Measurements from ENCODE around the gene NOC4L.

NOC4L gene

DNA sequence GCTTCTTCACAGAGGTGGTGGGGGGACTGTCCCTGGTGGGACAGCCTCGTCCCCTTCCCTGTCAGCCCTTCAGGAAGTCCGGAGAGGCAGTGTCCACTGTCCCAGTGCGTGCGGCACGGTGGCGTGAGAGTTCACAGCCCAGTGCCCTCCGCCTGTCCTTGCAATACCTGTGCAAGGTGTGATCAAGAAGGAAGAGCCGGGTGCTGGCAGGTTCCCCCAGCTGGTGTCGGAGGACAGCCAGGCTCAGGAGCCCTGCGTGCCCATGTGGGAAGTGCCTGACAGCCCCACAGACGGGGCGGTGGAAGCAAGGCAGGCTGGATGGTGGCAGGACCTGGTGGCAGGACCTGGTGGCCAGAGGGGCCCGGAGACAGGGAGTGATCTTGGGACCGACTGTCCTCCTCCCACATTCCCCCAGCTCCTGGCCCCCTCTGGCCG lies 16.4 kb downstream of the NOC4L start:
- no peak for FAIRE-seq
- DNase-seq (ENCODE audit: insufficient read length, low spot score): no peak
- TF ChIP-seq POLR2A (IDR thresholded peaks at IDR 0.05; ENCODE audit: low read depth, low read length): no peak

DNA sequence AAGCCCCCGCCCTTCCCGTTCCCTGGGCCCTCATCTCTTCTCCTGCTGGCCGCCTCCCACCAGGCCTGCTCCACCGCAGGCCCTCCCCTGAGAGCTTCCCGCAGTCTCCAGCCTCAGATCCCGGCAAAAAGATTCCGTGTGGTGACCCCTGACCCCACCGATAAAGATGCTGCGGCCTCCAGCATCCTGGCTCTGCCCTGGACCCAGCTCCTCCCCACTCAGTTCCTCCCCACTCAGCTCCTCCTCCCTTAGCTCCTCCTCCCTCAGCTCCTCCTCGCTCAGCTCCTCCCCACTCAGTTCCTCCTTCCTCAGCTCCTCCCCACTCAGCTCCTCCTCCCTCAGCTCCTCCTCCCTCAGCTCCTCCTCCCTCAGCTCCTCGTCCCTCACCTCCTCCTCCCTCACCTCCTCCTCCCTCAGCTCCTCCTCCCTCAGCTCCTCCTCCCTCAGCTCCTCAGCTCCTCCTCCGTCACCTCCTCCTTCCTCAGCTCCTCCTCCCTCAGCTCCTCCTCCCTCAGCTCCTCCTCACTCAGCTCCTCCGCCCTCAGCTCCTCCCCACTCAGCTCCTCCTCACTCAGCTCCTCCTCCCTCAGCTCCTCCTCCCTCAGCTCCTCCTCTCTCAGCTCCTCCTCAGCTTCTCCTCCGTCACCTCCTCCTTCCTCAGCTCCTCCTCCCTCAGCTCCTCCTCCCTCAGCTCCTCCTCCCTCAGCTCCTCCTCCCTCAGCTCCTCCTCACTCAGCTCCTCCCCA lies 17.0 kb downstream of the NOC4L start:
- FAIRE-seq (no peak), DNase-seq (ENCODE audit: insufficient read length, low spot score) (no peak)
- no peak for TF ChIP-seq POLR2A (IDR thresholded peaks at IDR 0.05; ENCODE audit: low read depth, low read length)

DNA sequence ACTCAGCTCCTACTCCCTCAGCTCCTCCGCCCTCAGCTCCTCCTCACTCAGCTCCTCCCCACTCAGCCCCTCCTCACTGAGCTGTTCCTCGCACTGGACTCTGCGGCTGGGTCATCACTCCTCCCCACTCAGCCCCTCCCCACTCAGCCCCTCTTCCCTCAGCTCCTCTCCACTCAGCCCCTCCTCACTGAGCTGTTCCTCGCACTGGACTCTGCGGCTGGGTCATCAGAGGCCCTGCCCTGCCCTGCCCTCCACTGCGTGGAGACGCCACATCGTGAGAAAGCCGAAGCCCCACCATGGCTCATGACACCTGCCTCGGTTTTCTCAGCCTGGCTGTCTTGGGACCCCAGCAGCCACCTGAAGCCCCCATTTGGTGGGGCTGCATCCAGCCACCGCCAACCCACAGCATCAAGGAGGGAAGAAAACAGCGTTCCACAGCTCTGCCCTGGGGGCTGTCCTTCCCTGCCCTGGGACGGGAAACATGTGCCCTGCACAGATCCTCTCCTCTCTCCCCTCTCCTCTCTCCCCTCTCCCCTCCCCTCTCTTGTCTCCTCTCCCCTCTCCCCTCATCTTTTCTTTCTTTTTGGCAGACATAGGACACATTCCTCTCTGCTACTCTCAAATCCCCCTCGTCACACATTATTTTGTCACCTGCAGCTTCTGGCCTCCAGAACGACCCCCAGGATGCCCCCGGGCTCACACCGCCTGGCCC lies 17.7 kb downstream of the NOC4L start:
- TF ChIP-seq POLR2A (IDR thresholded peaks at IDR 0.05; ENCODE audit: low read depth, low read length): no peak

GRCh38 chr12:132162508-132163031 lies 18.3 kb downstream of the NOC4L start:
- TF ChIP-seq POLR2A (IDR thresholded peaks at IDR 0.05; ENCODE audit: low read depth, low read length): no peak
- peak; percentile 57 for DNase-seq (ENCODE audit: insufficient read length, low spot score)
- FAIRE-seq: no peak

More for the DNA sequence above, 17.7 kb downstream of the NOC4L start:
- FAIRE-seq: no peak
- no peak for DNase-seq (ENCODE audit: insufficient read length, low spot score)

DNA sequence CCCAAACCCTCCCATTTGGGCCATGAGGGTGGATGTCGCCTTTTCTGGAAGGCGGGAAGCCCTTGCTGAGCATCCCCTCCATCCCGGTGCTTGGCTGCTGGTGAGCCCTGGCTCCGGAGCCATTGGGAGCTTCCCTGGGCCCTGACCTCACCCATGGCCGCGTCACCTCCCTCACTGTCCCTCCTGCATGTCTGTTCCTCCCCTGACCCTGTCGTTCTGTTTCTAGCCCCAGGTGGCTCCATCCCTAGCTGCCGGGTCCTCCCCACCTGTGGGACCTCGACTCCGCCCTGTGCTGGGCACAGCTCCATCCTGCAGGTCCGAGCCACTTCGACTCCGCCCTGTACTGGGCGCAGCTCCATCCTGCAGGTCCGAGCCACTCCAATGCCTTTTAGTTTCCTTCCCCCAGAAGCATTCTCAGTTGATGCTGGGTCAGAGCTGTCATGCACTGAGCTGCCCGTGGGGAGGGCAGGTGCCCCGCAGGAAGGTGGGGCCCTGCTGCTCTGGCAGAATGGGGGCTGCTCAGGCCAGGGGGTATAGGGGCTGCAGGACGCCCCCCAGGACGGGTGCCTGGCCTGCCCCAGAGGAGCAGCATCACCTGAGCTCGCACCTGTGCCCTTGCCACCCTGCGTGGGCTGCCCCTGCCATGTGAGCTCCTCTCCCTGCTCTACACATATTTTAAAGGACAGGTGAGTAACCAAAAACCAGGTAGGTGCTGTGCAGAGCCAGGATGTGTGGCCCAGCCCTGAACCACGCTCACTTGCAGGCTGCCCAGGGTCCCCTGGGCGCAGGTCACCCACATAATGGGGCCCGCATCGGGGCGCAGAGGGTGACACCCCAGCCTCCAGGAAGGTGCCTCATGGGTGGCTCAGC lies 19.0 kb downstream of the NOC4L start:
- DNase-seq (ENCODE audit: insufficient read length, low spot score): peak; percentile 37
- no peak for TF ChIP-seq POLR2A (IDR thresholded peaks at IDR 0.05; ENCODE audit: low read depth, low read length)
- no peak for FAIRE-seq

- no peak for TF ChIP-seq POLR2A (IDR thresholded peaks at IDR 0.05; ENCODE audit: low read depth, low read length)
- FAIRE-seq (no peak), DNase-seq (ENCODE audit: insufficient read length, low spot score) (no peak)
Measured at GRCh38 chr12:132163911-132164288, 19.6 kb downstream of the NOC4L start.

DNA sequence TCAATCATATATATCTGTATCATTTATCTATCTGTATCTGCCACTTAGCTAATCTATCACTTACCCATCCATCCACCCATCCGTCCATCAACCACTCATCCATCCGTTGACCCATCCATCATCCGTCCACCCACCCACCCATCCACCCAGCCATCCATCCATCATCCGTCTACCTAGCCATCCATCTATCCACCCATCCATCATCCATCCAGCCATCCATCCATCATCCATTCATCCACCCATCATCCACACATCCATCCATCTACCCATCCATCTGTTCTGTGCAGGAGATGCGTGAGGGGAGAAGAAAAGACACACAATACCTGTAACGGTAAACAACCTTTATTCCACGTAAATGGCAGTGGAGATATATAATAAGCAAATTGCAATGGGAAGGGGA lies 20.2 kb downstream of the NOC4L start:
- DNase-seq (ENCODE audit: insufficient read length, low spot score) (no peak), FAIRE-seq (no peak)
- TF ChIP-seq POLR2A (IDR thresholded peaks at IDR 0.05; ENCODE audit: low read depth, low read length): no peak

DNA sequence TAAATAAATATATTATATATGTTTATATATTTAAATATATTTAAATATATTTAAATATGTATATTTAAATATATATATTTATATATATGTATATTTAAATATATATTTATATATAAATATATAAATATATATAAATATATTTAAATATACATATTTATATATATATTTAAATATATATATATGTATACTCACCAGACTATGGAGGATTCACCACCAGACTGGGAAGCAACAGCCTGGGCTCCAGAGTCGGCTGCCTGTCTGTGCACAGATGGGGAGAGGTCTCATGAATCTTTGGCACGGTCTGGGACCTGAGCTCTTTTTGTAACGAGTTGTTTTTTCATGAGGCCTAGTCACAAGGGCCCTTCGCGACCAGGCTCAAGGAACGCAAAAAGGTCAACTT lies 21.3 kb downstream of the NOC4L start:
- TF ChIP-seq POLR2A (IDR thresholded peaks at IDR 0.05; ENCODE audit: low read depth, low read length): no peak
- no peak for DNase-seq (ENCODE audit: insufficient read length, low spot score)
- no peak for FAIRE-seq

GRCh38 chr12:132166093-132166492 lies 21.8 kb downstream of the NOC4L start:
- DNase-seq (ENCODE audit: insufficient read length, low spot score) (no peak), FAIRE-seq (no peak)
- TF ChIP-seq POLR2A (IDR thresholded peaks at IDR 0.05; ENCODE audit: low read depth, low read length): no peak

- FAIRE-seq (no peak), DNase-seq (ENCODE audit: insufficient read length, low spot score) (no peak)
- TF ChIP-seq POLR2A (IDR thresholded peaks at IDR 0.05; ENCODE audit: low read depth, low read length): no peak
Measured at GRCh38 chr12:132166801-132167591, 22.7 kb downstream of the NOC4L start.

- FAIRE-seq: no peak
Measured at GRCh38 chr12:132167611-132168310, 23.5 kb downstream of the NOC4L start.

DNA sequence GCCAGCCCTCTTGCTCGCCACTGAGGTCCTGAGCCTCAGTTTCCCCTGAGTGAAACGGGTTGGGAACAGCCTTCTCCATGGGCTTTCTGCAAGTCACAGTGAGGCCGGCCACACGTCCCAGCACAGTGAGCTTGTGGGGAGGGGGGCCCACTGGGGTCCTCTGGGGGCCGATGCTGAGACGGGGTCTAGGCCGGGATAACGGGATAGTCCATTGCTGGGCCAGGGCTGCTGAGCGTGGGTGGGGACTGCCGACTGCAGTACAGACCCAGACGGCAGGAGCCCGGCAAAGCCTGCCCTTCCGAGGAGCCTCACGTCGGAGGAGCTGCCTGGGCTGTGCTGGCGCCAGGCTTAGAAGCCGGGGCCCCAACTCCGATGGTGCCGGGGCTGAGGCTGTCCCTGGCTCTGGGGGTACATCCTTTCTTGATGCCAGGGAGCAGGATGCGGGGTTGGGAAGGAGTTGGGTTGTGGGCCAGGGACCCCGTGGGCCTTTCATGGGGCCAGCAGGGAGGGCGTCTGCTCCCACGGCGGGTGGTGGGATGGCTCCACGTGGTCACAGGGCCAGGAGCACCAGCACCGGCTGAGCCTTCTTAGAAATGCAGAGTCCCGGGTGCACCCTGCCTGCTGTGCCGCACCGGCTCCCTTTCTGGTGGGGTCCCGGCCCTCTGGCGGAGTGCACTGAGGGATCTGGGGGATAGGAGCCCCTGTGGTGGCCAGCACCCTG lies 24.2 kb downstream of the NOC4L start:
- no peak for DNase-seq (ENCODE audit: insufficient read length, low spot score)
- TF ChIP-seq POLR2A (IDR thresholded peaks at IDR 0.05; ENCODE audit: low read depth, low read length): no peak
- no peak for FAIRE-seq

More at GRCh38 chr12:132167611-132168310, 23.5 kb downstream of the NOC4L start:
- DNase-seq (ENCODE audit: insufficient read length, low spot score): no peak
- no peak for TF ChIP-seq POLR2A (IDR thresholded peaks at IDR 0.05; ENCODE audit: low read depth, low read length)

Data from H54 (cell line).